Measurements from ENCODE around the gene CELF1. TPM values are rescaled to one million over a fixed set of nuclear protein-coding genes. Genes with fewer than 3 reads are reported as not detected.

Gene CELF1
- polyA plus RNA-seq, 1 donor from 2014 or later: 209 TPM

- H3K9me2 ChIP-seq (ENCODE audit: insufficient read depth, low read length): no peaks in the 10 kb centered on the region
- peak overlapping the region; percentile 86 for H3K9ac ChIP-seq (ENCODE audit: low read length)
- H3K27me3 ChIP-seq (ENCODE audit: insufficient read depth, low read depth, low read length): no peaks in the 10 kb centered on the region
- H4K20me1 ChIP-seq (ENCODE audit: insufficient read depth): no peaks in the 10 kb centered on the region
- H3K9me3 ChIP-seq (ENCODE audit: low read length): no peaks in the 10 kb centered on the region
- H3F3A ChIP-seq (ENCODE audit: insufficient read depth, low read length, poor library complexity, severe bottlenecking): no peaks in the 10 kb centered on the region
- H3K27ac ChIP-seq (ENCODE audit: low read length): peak overlapping the region; percentile 96
- H3K36me3 ChIP-seq (ENCODE audit: insufficient read depth, low read length): peaks cover 4% of the 10 kb centered on the region
- peaks cover 44% of the 10 kb centered on the region for H3K79me2 ChIP-seq (replicated peaks; ENCODE audit: insufficient read depth, low read length)
- peak overlapping the region; percentile 92 for H3K4me3 ChIP-seq (ENCODE audit: low read length)
- H2AFZ ChIP-seq (ENCODE audit: low read depth, low read length): no peak overlapping the region
- peak overlapping the region; percentile 90 for H3K4me2 ChIP-seq (ENCODE audit: low read length)
- TF ChIP-seq POLR2AphosphoS5 (IDR thresholded peaks at IDR 0.05): no peak
- no peak for TF ChIP-seq TAF1 (IDR thresholded peaks at IDR 0.05; ENCODE audit: low read depth)
- no peak for TF ChIP-seq MXI1 (conservative IDR thresholded peaks at IDR 0.05; ENCODE audit: poor library complexity, severe bottlenecking)
- TF ChIP-seq EP300 (conservative IDR thresholded peaks at IDR 0.05; ENCODE audit: poor library complexity, severe bottlenecking): no peak
- no peak for TF ChIP-seq REST (IDR thresholded peaks at IDR 0.05; ENCODE audit: borderline replicate concordance)
These were observed 24.6 kb upstream of the CELF1 start for GRCh38 chr11:47577460-47578041.

GRCh38 chr11:47573321-47573720 is 20.4 kb upstream of the CELF1 start:
- Histone ChIP-seq H3K4me3 (ENCODE audit: low read length) (no peak overlapping the region), H3K9me2 (ENCODE audit: insufficient read depth, low read length) (no peaks in the 10 kb centered on the region), H3K4me2 (ENCODE audit: low read length) (no peak overlapping the region), H3K9ac (ENCODE audit: low read length) (no peak overlapping the region), H4K20me1 (ENCODE audit: insufficient read depth) (no peaks in the 10 kb centered on the region), H3K27ac (ENCODE audit: low read length) (no peak overlapping the region), H3K79me2 (replicated peaks; ENCODE audit: insufficient read depth, low read length) (peaks cover 25% of the 10 kb centered on the region), H3K27me3 (ENCODE audit: insufficient read depth, low read depth, low read length) (no peaks in the 10 kb centered on the region), H2AFZ (ENCODE audit: low read depth, low read length) (no peak overlapping the region), H3K36me3 (ENCODE audit: insufficient read depth, low read length) (no peaks in the 10 kb centered on the region), H3F3A (ENCODE audit: insufficient read depth, low read length, poor library complexity, severe bottlenecking) (no peaks in the 10 kb centered on the region), H3K9me3 (ENCODE audit: low read length) (no peaks in the 10 kb centered on the region)
- TF ChIP-seq SMC3 (conservative IDR thresholded peaks at IDR 0.05; ENCODE audit: poor library complexity): no peak
- no peak for TF ChIP-seq RAD21 (conservative IDR thresholded peaks at IDR 0.05)
- TF ChIP-seq MXI1 (conservative IDR thresholded peaks at IDR 0.05; ENCODE audit: poor library complexity, severe bottlenecking): no peak
- TF ChIP-seq REST (IDR thresholded peaks at IDR 0.05; ENCODE audit: borderline replicate concordance): no peak
- no peak for TF ChIP-seq EZH2 (IDR thresholded peaks at IDR 0.05; ENCODE audit: borderline replicate concordance, insufficient read depth, low read length, poor library complexity, severe bottlenecking)
- no peak for TF ChIP-seq CTCF (IDR thresholded peaks at IDR 0.05; ENCODE audit: poor library complexity, severe bottlenecking)
- no peak for TF ChIP-seq TAF1 (IDR thresholded peaks at IDR 0.05; ENCODE audit: low read depth)
- TF ChIP-seq POLR2AphosphoS5 (IDR thresholded peaks at IDR 0.05): no peak
- TF ChIP-seq EP300 (conservative IDR thresholded peaks at IDR 0.05; ENCODE audit: poor library complexity, severe bottlenecking): no peak

Data from neural cell (in vitro differentiated cells).